Measurements from ENCODE around the gene SLC8A1. TPM values are rescaled to one million over a fixed set of nuclear protein-coding genes. Genes with fewer than 3 reads are reported as not detected.

Gene SLC8A1
- total RNA-seq, 1 experiment from 2014 or later: not detected

DNA sequence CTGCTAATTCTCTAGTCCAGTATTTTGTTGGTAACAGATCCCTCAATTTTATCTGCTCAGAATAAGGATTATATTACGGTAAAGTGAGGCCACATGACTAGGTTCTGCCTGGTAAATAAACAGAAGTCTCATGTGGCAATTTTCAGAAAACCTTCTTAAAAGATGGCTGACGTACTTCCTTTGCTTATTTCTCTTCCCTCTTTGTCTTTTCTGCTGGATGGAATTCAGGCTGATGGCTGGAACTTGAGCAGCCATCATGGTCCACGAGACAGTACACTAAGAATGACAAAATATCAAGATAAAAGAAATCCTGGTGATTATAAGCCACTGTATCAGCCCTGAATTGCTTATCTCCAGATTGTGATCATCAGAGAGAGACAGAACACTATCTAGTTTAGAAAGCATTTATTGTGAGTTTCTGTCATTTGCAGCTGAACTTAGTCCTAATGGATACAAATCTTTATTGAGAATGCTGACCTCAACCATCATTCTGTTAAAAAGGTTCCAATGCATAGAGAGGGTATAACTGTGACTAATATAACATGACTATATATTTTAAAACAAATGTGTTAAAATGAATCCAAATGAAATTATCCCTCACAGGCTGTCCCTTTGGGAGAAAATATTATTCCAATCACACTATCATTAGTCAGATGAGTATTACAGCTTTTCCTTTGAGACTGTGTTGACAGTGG, 31.8 kb upstream of the SLC8A1 start:
- POLR2A ChIA-PET (ENCODE audit: low non-redundant PET): no interaction called here
- no peak overlapping the region for H3K27ac ChIP-seq (ENCODE audit: low read depth, low read length, poor library complexity, severe bottlenecking)
- intact Hi-C loops (cut with micrococcal nuclease; ENCODE audit: unreplicated experiment): no loop called here

DNA sequence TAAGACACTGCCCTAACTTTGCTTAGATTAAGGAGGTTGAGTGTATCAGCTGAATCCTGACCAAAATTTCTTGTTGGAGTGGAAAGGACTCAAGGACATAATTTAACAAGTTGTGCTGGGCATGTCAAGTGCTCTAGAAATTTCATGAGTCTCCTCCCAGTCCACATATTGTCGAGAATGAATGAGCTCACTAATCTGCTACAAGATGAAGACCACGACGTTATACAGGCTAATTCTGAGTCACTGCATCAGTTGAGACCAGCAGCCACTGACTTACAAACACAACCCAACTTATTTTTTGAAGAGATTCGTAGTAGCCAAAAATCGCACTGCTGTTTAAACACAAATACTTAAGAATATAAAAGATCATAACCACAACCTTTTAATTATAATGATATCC, 28.7 kb upstream of the SLC8A1 start:
- Histone ChIP-seq H3K27me3 (replicated peaks; ENCODE audit: insufficient read depth, low read depth, low read length, poor library complexity) (peaks cover 25% of the 10 kb centered on the region), H3K36me3 (ENCODE audit: insufficient read depth, low read length, poor library complexity, severe bottlenecking) (no peaks in the 10 kb centered on the region), H3K4me3 (ENCODE audit: low read depth, low read length, poor library complexity, severe bottlenecking) (no peak overlapping the region), H3K27ac (ENCODE audit: low read depth, low read length, poor library complexity, severe bottlenecking) (no peak overlapping the region), H3K4me1 (ENCODE audit: insufficient read depth, low read length, poor library complexity, severe bottlenecking) (no peaks in the 10 kb centered on the region), H3K9me3 (ENCODE audit: low read depth, low read length, poor library complexity, severe bottlenecking) (no peaks in the 10 kb centered on the region)
- POLR2A ChIA-PET (ENCODE audit: low non-redundant PET): no interaction called here
- no peak for TF ChIP-seq EZH2 (IDR thresholded peaks at IDR 0.05; ENCODE audit: borderline replicate concordance, low read depth, low read length, poor library complexity, severe bottlenecking)
- TF ChIP-seq, protein P1, sequence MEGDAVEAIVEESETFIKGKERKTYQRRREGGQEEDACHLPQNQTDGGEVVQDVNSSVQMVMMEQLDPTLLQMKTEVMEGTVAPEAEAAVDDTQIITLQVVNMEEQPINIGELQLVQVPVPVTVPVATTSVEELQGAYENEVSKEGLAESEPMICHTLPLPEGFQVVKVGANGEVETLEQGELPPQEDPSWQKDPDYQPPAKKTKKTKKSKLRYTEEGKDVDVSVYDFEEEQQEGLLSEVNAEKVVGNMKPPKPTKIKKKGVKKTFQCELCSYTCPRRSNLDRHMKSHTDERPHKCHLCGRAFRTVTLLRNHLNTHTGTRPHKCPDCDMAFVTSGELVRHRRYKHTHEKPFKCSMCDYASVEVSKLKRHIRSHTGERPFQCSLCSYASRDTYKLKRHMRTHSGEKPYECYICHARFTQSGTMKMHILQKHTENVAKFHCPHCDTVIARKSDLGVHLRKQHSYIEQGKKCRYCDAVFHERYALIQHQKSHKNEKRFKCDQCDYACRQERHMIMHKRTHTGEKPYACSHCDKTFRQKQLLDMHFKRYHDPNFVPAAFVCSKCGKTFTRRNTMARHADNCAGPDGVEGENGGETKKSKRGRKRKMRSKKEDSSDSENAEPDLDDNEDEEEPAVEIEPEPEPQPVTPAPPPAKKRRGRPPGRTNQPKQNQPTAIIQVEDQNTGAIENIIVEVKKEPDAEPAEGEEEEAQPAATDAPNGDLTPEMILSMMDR (conservative IDR thresholded peaks at IDR 0.05; ENCODE audit: low read depth, low read length): no peak
- CTCF ChIA-PET: no interaction called here
- intact Hi-C loops (cut with micrococcal nuclease; ENCODE audit: unreplicated experiment): no loop called here
- no peak for DNase-seq (ENCODE audit: low spot score)
- no TSS peak for BruUV-seq (replicated peaks)

More for the DNA sequence above, 31.8 kb upstream of the SLC8A1 start:
- CTCF ChIA-PET: no interaction called here
- no TSS peak for BruUV-seq (replicated peaks)
- Histone ChIP-seq H3K9me3 (ENCODE audit: low read depth, low read length, poor library complexity, severe bottlenecking) (no peaks in the 10 kb centered on the region), H3K36me3 (ENCODE audit: insufficient read depth, low read length, poor library complexity, severe bottlenecking) (no peaks in the 10 kb centered on the region), H3K4me1 (ENCODE audit: insufficient read depth, low read length, poor library complexity, severe bottlenecking) (no peaks in the 10 kb centered on the region), H3K4me3 (ENCODE audit: low read depth, low read length, poor library complexity, severe bottlenecking) (no peak overlapping the region), H3K27me3 (replicated peaks; ENCODE audit: insufficient read depth, low read depth, low read length, poor library complexity) (peaks cover 18% of the 10 kb centered on the region)
- no peak for TF ChIP-seq EZH2 (IDR thresholded peaks at IDR 0.05; ENCODE audit: borderline replicate concordance, low read depth, low read length, poor library complexity, severe bottlenecking)
- TF ChIP-seq, protein P1 (conservative IDR thresholded peaks at IDR 0.05; ENCODE audit: low read depth, low read length): no peak
- DNase-seq (ENCODE audit: low spot score): no peak

DNA sequence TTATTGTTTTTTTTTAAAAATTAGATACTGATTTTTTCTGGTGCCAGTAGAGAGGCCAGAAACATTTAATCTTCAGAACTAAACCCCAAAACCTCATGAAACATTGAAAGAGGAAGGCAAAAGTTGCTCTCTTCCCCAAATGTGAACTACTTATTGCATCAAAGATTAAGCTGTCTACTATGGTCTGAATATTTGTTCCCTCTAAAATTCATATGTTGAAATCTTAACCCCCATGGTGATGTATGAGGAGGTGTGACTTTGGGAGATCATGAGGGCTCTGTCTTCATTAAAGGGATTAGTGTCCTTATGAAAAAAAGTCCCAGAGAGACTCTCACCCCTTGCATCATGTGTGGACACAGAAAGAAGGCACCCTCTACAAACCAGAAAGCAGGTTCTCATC, 28.2 kb upstream of the SLC8A1 start:
- Histone ChIP-seq H3K9me3 (ENCODE audit: low read depth, low read length, poor library complexity, severe bottlenecking) (no peaks in the 10 kb centered on the region), H3K27me3 (replicated peaks; ENCODE audit: insufficient read depth, low read depth, low read length, poor library complexity) (peaks cover 20% of the 10 kb centered on the region), H3K36me3 (ENCODE audit: insufficient read depth, low read length, poor library complexity, severe bottlenecking) (no peaks in the 10 kb centered on the region), H3K4me3 (ENCODE audit: low read depth, low read length, poor library complexity, severe bottlenecking) (no peak overlapping the region), H3K27ac (ENCODE audit: low read depth, low read length, poor library complexity, severe bottlenecking) (no peak overlapping the region), H3K4me1 (ENCODE audit: insufficient read depth, low read length, poor library complexity, severe bottlenecking) (no peaks in the 10 kb centered on the region)
- no TSS peak for BruUV-seq (replicated peaks)
- ChIA-PET CTCF (no interaction called here), POLR2A (ENCODE audit: low non-redundant PET) (no interaction called here)
- TF ChIP-seq EZH2 (IDR thresholded peaks at IDR 0.05; ENCODE audit: borderline replicate concordance, low read depth, low read length, poor library complexity, severe bottlenecking): no peak
- TF ChIP-seq, protein P1 (conservative IDR thresholded peaks at IDR 0.05; ENCODE audit: low read depth, low read length): no peak
- intact Hi-C loops (cut with micrococcal nuclease; ENCODE audit: unreplicated experiment): no loop called here
- DNase-seq (ENCODE audit: low spot score): no peak
